KOPT-K1 (cell line): ENCODE measurements around the gene CRYAA.

ENCODE experiments used
- H3K27ac ChIP-seq: fragments of 200-600 bp; sonication (generic); 2 replicates; pipeline ENCODE4 v1.5.1; 2016; ENCODE audit warnings: antibody characterized with exemption, mild to moderate bottlenecking, low read depth, low read length; ENCODE audit not compliant: poor library complexity, severe bottlenecking
- H3K36me3 ChIP-seq: fragments of 200-600 bp; sonication (generic); 2 replicates; pipeline ENCODE4 v1.5.1; 2017; ENCODE audit warnings: antibody characterized with exemption, mild to moderate bottlenecking, low read length, moderate library complexity; ENCODE audit not compliant: insufficient read depth
- H3K9me3 ChIP-seq: fragments of 200-600 bp; sonication (generic); 2 replicates; pipeline ENCODE4 v1.5.1; 2017; ENCODE audit warnings: antibody characterized with exemption, low read length, mild to moderate bottlenecking; ENCODE audit not compliant: insufficient read depth, poor library complexity, severe bottlenecking

The CRYAA gene

DNA sequence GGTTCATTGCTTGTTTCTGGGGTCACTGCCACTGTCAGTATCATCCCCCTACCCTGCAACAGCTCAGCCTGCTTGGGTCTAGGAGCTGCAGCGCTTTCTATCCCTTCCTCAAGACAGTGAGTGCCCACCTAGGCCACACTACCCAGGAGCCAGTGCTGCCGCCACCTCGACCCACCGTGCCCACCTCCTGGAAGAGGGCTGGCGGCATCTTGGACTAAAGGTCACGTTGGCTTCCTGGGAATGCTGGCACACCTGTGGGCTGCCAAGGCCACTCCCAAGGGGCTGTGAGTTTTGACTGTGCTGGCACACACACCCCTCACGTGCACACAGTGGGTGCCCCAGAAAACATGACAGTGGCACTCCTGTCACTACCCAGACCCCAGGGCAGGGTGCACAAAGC is 22.1 kb downstream of the CRYAA start:
- Histone ChIP-seq H3K9me3 (no peaks in the 10 kb centered on the region), H3K36me3 (no peaks in the 10 kb centered on the region), H3K27ac (no peak overlapping the region)

DNA sequence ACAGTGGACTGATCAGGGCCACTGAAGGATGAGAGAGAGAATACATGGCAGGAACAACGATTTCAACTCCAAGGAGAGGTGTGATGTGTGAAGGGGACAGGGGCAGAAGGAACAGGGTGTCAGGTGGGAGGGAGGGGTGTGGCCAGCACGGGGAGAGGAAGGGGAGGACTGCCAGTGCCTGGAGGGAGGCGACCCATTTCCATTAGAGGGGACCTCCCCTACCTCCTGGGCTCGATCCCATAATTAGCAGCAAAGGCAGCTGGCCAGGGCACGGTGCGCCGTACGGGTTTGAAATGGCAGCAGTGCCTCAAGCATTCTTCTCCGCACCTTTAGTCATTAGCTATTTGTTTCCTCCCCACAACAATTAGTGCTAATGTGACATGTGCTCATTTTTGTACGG is 22.7 kb downstream of the CRYAA start:
- Histone ChIP-seq H3K27ac (no peak overlapping the region), H3K9me3 (no peaks in the 10 kb centered on the region), H3K36me3 (no peaks in the 10 kb centered on the region)

DNA sequence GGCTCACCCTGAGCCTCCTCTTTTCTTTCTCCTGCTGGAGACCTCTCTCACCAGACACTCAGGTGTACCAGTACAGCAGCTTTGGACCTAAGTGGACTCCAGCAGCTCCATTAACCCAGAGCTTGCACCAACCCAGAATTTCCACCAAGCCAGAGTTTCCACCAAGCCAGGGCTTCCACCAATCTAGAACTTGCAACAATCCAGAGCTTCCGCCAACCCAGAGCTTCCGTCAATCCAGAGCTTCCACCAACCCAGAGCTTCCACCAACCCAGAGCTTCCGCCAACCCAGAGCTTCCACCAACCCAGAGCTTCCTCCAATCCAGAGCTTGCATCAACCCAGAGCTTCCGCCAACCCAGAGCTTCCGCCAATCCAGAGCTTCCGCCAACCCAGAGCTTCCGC is 23.2 kb downstream of the CRYAA start:
- no peaks in the 10 kb centered on the region for H3K9me3 ChIP-seq
- no peaks in the 10 kb centered on the region for H3K36me3 ChIP-seq
- no peak overlapping the region for H3K27ac ChIP-seq

DNA sequence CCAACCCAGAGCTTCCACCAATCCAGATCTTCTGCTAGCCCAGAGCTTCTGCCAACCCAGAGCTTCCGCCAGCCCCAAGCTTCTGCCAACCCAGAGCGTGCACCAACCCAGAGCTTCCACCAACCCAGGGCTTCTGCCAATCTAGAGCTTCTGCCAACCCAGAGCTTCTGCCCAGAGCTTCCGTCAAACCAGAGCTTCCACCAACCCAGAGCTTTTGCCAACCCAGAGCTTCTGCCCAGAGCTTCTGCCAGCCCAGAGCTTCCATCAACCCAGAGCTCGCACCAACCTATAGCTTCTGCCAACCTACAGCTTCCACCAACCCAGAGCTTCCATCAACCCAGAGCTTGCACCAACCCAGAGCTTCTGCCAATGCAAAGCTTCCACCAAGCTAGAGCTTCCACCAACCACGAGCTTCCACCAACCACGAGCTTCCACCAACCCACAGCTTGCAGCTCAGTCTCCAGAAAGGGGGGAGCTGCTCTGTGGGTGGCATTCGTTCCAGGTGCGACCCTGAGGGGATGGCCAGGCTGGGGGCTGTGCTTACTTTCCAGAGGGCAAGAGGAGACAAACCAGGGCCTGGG is 23.8 kb downstream of the CRYAA start:
- no peaks in the 10 kb centered on the region for H3K9me3 ChIP-seq
- H3K27ac ChIP-seq = no peak overlapping the region
- H3K36me3 ChIP-seq = no peaks in the 10 kb centered on the region

DNA sequence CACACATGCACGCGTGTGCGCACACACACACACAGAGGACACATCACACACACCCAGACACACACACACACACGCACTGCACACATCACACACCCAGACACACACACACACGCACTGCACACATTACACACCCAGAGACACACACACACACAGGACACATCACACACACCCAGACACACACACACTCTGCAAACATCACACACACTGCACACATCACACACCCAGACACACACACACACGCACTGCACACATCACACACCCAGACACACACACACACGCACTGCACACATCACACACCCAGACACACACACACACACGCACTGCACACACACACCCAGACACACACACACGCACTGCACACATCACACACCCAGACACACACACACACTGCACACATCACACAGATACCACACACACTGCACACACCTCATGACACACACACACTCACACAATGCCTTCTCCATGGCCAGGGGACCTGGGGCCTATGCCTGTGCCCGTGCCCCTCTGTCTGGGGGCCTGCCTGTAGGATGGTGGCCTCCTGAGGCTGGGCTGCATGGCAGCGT is 24.4 kb downstream of the CRYAA start:
- Histone ChIP-seq H3K36me3 (no peaks in the 10 kb centered on the region), H3K9me3 (peaks cover under 1% of the 10 kb centered on the region), H3K27ac (no peak overlapping the region)

DNA sequence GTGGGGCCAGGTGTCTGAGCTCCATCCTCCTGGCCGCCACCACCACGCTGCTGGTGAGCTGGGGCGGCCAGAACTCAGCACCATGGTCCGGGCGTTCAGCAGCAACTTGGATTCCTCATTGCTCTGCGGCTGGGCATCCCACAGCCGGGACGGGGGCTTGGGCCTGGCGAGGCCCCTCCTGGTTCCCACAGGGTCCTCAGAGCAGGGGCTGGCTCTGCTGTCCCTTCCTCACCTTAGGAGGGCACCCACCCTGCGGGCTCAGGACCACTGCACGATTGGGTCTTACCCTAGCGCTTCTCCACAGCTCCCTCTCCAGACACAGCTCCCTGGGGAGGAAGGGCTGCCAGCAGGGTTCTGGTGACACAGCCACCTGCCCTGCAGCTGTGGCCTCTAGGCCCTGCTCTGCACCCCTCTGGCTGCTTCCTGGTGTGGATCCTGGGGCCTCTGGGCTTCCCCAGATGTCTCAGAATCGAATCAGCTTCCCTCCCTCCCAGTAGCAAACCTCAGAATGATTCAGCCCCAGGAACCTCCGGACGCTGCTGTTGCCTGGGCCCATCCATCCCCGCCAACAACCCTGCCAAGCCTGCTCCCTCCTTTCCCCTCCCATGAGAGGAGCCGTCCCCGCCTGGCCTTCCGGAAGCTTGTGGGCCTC is 25.0 kb downstream of the CRYAA start:
- Histone ChIP-seq H3K9me3 (peaks cover 6% of the 10 kb centered on the region), H3K36me3 (no peaks in the 10 kb centered on the region), H3K27ac (no peak overlapping the region)

DNA sequence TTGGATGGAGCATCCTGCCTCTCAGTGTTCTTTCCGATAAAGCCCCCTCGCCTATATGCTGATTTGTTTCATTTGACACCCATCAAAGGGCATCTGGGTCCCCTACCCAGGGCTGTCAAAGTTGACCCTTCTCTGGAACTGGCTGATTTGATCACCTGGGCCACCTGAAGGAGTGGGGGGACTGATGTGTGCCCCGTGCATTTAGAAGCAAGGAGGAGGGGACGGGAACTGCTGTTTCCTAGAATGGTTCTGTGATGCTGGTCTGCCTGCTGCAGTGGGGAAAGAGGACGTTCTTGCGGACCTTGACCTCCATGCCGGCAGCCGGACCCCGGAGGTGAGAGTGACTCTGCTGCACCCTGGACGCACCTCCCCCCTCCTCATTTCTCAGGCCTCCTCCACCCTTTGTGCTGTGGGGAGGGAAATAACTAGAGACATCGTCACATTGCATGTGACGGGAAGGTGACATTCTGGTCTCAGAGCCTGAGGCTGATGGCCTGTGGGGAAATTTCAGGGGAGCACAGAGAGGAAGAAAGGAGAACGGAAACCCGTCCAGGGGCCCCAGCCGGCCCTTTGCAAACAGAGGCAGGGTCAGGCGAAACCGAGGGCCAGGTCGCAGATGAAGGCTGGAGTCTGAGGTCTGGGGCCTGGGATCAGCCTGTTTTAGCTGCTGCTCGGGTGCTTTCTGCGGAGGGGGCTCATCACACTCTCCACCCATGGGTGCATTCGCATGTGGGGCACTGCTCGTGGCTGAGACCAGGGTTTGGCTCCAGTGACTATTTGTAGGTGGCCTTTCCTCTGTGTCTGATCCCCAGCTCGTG is 25.7 kb downstream of the CRYAA start:
- Histone ChIP-seq H3K9me3 (peaks cover 8% of the 10 kb centered on the region), H3K27ac (no peak overlapping the region), H3K36me3 (no peaks in the 10 kb centered on the region)

DNA sequence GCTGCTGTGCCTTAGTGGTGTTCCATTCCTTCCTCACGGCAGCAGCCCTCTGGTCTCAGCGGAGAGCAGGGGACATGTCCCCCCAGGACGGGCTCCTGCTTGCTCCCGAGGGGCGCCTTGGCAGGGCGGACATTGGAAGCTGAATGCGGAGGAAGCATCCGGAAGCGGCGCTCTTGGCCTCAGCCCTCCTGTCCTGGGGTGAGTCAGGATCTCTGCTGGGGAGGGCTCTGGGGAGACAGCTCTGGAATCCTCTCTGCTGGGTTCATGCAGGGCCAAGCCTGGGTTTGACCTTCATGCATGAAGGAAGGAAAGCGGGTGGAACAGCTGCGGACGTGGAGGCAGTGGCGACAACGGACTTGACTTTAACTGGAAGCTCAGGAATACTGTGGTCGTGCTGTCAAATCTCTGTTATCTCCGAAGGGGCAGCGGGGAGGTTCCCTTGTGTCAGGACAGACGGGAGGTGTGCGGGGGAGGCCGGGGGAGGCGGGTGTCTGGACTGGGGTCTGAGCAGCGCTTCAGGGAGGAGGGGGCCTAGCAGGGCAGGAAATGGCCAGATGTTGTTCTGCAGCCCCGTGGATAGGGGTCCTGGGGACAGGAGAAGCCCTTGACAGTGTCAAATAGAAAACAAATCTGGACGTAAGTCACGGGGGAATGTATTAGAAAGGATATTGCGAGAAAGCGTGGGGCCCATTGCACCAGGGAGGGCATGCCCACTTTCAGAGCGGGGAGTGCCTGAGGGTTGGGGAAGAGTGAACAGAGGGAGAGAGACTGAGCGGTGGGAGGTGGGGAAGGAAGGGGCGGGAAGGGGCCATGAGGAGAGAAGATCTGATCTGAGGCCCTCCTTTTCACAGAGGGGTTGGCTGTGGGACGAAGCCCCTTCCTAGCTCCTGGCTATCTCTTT is 26.6 kb downstream of the CRYAA start:
- Histone ChIP-seq H3K9me3 (peaks cover 12% of the 10 kb centered on the region), H3K27ac (no peak overlapping the region), H3K36me3 (no peaks in the 10 kb centered on the region)

DNA sequence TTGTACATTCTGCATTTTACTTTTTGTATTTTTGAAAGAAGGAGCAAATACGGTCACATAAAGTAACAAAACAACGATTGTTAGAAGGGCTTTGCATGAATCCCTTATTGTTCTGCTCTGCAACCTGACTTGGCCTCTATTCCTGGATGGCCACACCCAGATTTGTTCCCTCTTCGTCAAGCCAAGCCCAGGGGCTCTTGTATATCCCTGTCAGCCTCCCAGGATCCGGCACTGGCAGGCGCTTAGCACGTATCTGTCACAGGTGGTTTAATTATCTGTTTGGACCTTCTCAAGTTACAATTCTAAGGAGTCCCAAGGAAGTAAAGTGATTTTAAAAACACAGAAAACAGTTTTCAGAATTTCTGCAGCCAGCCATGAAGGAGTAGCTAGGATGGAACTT is 28.0 kb downstream of the CRYAA start:
- no peak overlapping the region for H3K27ac ChIP-seq
- no peaks in the 10 kb centered on the region for H3K36me3 ChIP-seq
- H3K9me3 ChIP-seq = peaks cover 21% of the 10 kb centered on the region

DNA sequence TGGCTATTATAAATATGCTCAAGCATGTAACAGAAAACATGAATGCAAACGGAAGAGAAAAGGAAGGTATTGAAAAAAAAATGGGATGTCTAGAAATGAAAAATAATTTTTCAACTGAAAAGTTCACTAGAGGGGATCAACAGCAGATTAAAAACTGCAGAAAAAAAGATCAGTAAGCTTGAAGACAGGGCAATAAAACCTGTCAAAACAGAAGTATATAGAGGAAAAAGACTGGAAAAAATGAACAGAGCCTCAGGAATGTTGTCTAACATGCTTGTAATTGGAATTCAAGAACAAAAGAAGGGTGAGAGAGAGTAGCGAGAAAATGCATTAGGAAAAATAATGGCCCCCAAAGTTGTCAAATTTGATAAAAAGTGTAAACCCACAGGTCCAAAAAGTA is 29.6 kb downstream of the CRYAA start:
- H3K36me3 ChIP-seq = no peaks in the 10 kb centered on the region
- peaks cover 28% of the 10 kb centered on the region for H3K9me3 ChIP-seq
- no peak overlapping the region for H3K27ac ChIP-seq

DNA sequence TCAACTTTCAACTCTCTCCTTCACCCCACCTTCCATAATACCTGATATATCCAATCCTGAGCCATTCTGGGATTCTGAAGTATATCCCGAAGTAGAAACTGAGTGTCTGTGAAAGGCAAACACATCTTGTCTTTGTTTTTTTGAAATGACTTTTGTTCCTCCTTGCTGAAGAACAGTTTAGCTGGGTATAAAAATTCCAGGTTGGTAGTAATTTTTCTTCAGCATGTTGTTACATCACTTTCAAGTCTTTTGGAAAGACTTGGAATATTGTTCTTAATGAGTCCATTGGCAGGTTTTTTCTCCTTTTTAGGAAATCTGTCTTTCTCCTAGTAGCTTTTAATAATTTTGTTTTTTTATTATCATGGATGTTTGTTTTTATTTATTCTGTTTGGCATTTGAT is 32.7 kb downstream of the CRYAA start:
- Histone ChIP-seq H3K27ac (no peak overlapping the region), H3K36me3 (no peaks in the 10 kb centered on the region), H3K9me3 (peaks cover 28% of the 10 kb centered on the region)

DNA sequence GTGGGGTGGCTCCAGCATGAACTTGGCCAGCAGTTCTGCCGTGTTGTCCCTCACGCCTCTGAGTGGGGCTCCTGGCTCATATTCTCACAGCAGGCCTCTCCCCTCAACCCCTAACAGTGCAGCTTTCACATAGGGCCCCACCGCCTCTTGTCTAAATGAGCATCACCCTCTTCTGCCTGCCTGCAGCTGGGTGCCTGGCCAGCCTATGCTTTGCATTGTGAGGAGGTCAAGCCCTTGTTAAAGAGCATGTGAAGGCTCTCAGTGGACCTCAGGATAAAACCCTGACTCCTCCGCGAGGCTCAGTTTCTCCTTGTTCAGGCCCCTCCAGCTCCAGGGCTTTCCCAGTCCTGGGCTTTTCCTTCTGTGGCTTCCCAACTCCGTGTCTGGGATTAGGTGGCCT is 34.8 kb downstream of the CRYAA start:
- H3K36me3 ChIP-seq = no peaks in the 10 kb centered on the region
- peaks cover 23% of the 10 kb centered on the region for H3K9me3 ChIP-seq
- no peak overlapping the region for H3K27ac ChIP-seq

DNA sequence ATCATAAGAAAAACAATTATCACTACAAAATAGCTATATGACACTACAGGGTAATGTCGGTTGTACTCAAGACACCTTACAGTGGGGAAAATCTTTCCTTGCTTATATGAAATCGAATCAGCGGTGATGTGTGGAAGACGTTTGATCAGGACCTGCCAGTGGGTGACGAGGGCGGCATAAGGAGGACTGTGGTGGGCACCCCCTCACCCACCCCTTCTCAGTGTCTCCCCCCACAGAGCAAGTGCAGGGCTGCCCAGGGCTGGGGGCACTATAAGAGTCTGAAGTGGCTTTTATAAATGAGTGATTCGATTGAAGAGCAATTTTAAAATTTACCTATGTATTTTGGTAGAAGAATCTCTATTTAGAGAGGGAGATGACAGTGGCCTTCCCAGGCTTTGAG is 35.8 kb downstream of the CRYAA start:
- no peaks in the 10 kb centered on the region for H3K36me3 ChIP-seq
- H3K27ac ChIP-seq = no peak overlapping the region
- peaks cover 19% of the 10 kb centered on the region for H3K9me3 ChIP-seq

DNA sequence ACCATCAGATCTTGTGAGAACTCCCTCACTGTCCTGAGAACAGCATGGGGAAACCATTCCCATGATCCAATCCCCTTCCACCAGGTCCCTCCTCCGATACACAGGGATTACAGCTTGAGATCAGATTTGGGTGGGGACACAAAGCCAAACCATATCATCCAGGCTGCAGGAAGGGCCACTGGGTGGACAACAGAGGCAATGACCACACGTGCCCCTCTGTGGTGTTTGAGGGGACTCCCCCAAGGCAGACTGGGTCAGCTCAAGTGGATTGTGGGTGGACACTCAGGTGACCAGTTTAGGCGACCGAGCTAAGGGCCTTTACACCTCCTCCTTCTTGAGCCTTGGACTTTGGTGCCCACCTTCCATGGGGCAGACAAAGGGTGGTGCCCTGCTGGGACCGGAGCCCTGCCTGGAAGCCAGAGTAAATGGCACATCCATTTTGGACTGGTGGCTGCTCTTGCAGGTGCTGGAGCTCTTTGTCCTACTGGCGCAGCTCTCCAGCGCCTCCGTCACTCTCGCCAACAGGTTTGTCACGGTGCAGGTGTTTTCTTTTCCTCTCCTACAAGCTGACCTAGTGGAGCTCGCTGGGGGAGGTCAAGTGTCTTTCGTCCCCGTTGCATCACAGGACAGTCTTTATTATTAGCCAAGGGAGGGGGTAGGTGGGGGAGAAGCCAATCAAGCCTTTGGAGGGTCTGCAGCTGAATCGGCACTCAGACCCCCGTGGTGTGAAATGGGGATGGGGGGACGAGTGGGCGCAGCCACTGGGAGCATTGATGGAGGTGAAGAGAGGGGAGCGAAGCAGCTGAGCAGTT is 37.6 kb downstream of the CRYAA start:
- H3K9me3 ChIP-seq = peaks cover 11% of the 10 kb centered on the region
- H3K27ac ChIP-seq = no peak overlapping the region
- H3K36me3 ChIP-seq = no peaks in the 10 kb centered on the region
